Parathyroid adenoma (tissue), 2 donors: ENCODE measurements around the gene CSMD2.

ENCODE experiments used
- H2AFZ ChIP-seq: fragments of 300-600 bp; sonication (generic); one replicate; pipeline ENCODE4 v1.7.0; 2017; ENCODE audit warnings: antibody characterized with exemption, mild to moderate bottlenecking
- H3K27ac ChIP-seq: fragments of 300-600 bp; sonication (generic); one replicate; pipeline ENCODE4 v1.7.0; 2017
- H3K27me3 ChIP-seq: fragments of 300-600 bp; sonication (generic); one replicate; pipeline ENCODE4 v1.7.0; 2017; ENCODE audit warnings: low read length; ENCODE audit not compliant: control insufficient read depth, insufficient read depth
- H3K36me3 ChIP-seq: fragments of 300-600 bp; sonication (generic); one replicate; pipeline ENCODE4 v1.7.0; 2017; ENCODE audit warnings: low read length; ENCODE audit not compliant: control insufficient read depth, insufficient read depth
- H3K4me1 ChIP-seq: fragments of 300-600 bp; sonication (generic); one replicate; pipeline ENCODE4 v1.7.0; 2017; ENCODE audit warnings: control low read depth
- H3K4me2 ChIP-seq: fragments of 300-600 bp; sonication (generic); one replicate; pipeline ENCODE4 v1.7.0; 2017; ENCODE audit warnings: low read length
- H3K4me3 ChIP-seq: fragments of 300-600 bp; sonication (generic); one replicate; pipeline ENCODE4 v1.7.0; 2017; ENCODE audit warnings: low read depth, low read length
- H3K79me2 ChIP-seq: fragments of 300-600 bp; sonication (generic); one replicate; pipeline ENCODE4 v1.7.0; 2017; ENCODE audit warnings: control low read depth
- H3K9ac ChIP-seq: fragments of 300-600 bp; sonication (generic); one replicate; pipeline ENCODE4 v1.7.0; 2017; ENCODE audit warnings: mild to moderate bottlenecking
- H3K9me3 ChIP-seq: fragments of 300-600 bp; sonication (generic); one replicate; pipeline ENCODE4 v1.7.0; 2017; ENCODE audit warnings: low read length; ENCODE audit not compliant: control insufficient read depth
- CTCF ChIP-seq: fragments of 300-600 bp; sonication (generic); IDR thresholded peaks from one replicate; pipeline ENCODE4 v1.7.0; 2017; ENCODE audit warnings: antibody characterized with exemption, mild to moderate bottlenecking
- donor health status: primary hyperparathyroidism.

CSMD2 gene

GRCh38 chr1:33899746-33900145 is 265.3 kb downstream of the CSMD2 start:
- H3K4me2 ChIP-seq: no peak overlapping the region
- no peak overlapping the region for H2AFZ ChIP-seq
- TF ChIP-seq CTCF: no peak
- H3K4me1 ChIP-seq: no peaks in the 10 kb centered on the region
- no peaks in the 10 kb centered on the region for H3K27me3 ChIP-seq
- H3K36me3 ChIP-seq: no peaks in the 10 kb centered on the region
- H3K27ac ChIP-seq: no peak overlapping the region
- H3K9me3 ChIP-seq: no peaks in the 10 kb centered on the region
- H3K9ac ChIP-seq: no peak overlapping the region
- no peak overlapping the region for H3K4me3 ChIP-seq
- H3K79me2 ChIP-seq: no peaks in the 10 kb centered on the region

- no peaks in the 10 kb centered on the region for H3K27me3 ChIP-seq
- no peak for TF ChIP-seq CTCF
- no peaks in the 10 kb centered on the region for H3K36me3 ChIP-seq
- H3K4me2 ChIP-seq: no peak overlapping the region
- no peaks in the 10 kb centered on the region for H3K4me1 ChIP-seq
- no peak overlapping the region for H3K4me3 ChIP-seq
- H3K79me2 ChIP-seq: no peaks in the 10 kb centered on the region
- H3K9me3 ChIP-seq: no peaks in the 10 kb centered on the region
- H3K27ac ChIP-seq: no peak overlapping the region
- H2AFZ ChIP-seq: no peak overlapping the region
- no peak overlapping the region for H3K9ac ChIP-seq
Measured at GRCh38 chr1:33898881-33899280, 266.1 kb downstream of the CSMD2 start.

DNA sequence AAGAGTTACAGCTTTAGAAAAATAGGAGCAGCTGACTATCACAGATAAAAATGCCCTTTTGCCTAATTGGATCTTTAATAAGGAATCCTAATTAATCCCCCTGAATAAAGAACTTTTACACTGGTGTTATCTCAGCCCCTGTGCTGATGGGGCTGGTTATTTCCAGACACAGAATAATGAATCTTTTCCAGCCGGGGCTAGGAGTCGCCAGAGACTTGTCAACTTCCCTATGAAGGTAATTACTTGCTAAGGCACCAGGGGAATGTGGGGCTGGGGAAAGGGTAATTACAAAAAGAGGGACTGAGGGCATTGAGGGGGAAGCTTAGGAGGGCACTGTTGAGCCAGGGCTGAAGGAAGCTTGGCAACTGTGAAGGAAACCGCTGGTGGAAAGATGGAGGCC is 266.6 kb downstream of the CSMD2 start:
- Histone ChIP-seq H3K27ac (no peak overlapping the region), H3K9me3 (no peaks in the 10 kb centered on the region), H3K4me2 (no peak overlapping the region), H3K4me1 (no peaks in the 10 kb centered on the region), H3K4me3 (no peak overlapping the region), H3K79me2 (no peaks in the 10 kb centered on the region), H2AFZ (no peak overlapping the region), H3K36me3 (no peaks in the 10 kb centered on the region), H3K9ac (no peak overlapping the region), H3K27me3 (no peaks in the 10 kb centered on the region)
- no peak for TF ChIP-seq CTCF

DNA sequence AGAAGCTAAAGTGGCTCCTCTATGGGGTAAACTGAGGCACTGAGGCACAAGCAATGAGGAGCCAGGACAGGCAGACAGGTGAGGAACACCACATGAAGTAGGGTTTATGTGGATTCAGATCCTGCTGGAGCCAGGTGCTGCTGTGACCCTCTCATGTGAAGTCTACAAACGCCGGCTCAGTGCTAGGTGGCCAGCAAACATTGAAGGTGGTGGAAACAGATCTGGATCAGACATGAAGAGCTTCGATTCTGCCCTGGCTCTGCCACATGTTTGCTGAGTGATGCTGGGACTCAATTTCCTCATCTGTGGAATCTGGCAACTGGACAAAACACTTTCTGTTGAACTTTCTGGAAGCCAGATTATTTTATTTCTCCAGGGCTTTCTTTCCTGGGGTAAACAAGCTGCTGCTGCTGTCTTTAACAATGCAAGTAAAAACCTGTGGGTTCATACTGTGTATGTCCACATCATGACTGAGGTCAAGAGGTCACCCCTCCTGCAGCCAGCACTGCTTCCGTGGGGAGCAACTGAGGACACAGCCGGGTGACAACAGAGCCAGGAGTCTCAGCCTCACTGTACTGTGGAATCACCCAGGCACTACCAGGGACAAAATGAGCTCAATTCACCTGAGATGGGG is 267.8 kb downstream of the CSMD2 start:
- TF ChIP-seq CTCF: no peak
- Histone ChIP-seq H3K4me3 (no peak overlapping the region), H3K27me3 (no peaks in the 10 kb centered on the region), H3K79me2 (no peaks in the 10 kb centered on the region), H3K4me2 (no peak overlapping the region), H3K4me1 (no peaks in the 10 kb centered on the region), H3K27ac (no peak overlapping the region), H2AFZ (no peak overlapping the region), H3K36me3 (no peaks in the 10 kb centered on the region), H3K9ac (no peak overlapping the region), H3K9me3 (no peaks in the 10 kb centered on the region)

GRCh38 chr1:33895976-33896375 is 269.1 kb downstream of the CSMD2 start:
- Histone ChIP-seq H3K27ac (no peak overlapping the region), H3K4me3 (no peak overlapping the region), H3K4me1 (no peaks in the 10 kb centered on the region), H3K36me3 (no peaks in the 10 kb centered on the region), H3K9me3 (no peaks in the 10 kb centered on the region), H3K9ac (no peak overlapping the region), H3K27me3 (no peaks in the 10 kb centered on the region), H2AFZ (no peak overlapping the region), H3K4me2 (no peak overlapping the region), H3K79me2 (no peaks in the 10 kb centered on the region)
- TF ChIP-seq CTCF: no peak
